Lower leg skin (tissue), 4 donors: ENCODE results near the gene TRIM22. TPM values are rescaled to one million over a fixed set of nuclear protein-coding genes. Genes with fewer than 3 reads are reported as not detected.

Experiments used
- DNase-seq, 2 donors: peaks; one replicate each; pipeline ENCODE4 v3.0.0-alpha.2; 2019; ENCODE audit warnings: low spot score in 2 of 2
- H3K4me3 ChIP-seq: fragments of 200-600 bp; sonication (generic); 2 replicates; pipeline ENCODE4 v1.5.1; 2017; ENCODE audit warnings: mild to moderate bottlenecking, low read depth; ENCODE audit not compliant: poor library complexity, severe bottlenecking
- CTCF ChIP-seq, 3 donors: fragments of 450-650 bp; IDR thresholded peaks; one replicate each; pipeline ENCODE4 v1.5.1; 2016; ENCODE audit warnings: antibody characterized with exemption in 3 of 3, mild to moderate bottlenecking in 3 of 3, moderate library complexity in 2 of 3
- POLR2A ChIP-seq, 2 donors: fragments of 450-650 bp; IDR thresholded peaks; one replicate each; pipeline ENCODE4 v1.6.1; 2016 to 2017; ENCODE audit warnings: antibody characterized with exemption in 2 of 2, mild to moderate bottlenecking in 1 of 2, moderate library complexity in 1 of 2
- WGBS, 2 donors: methylation state at CpG; one replicate each; pipeline ENCODE4 v1.1.5; 2018; 5-methylcytosine and 5-hydroxymethylcytosine counted together
- intact Hi-C: fragments of 100-400 bp; cut with DNase I; formaldehyde crosslinking; loops from one replicate; pipeline ENCODE4 v1.15.0; 2023; ENCODE audit warnings: low total_unique reads
- total RNA-seq, 4 donors: library from RNA; depleted of rRNA; stranded (reverse); fragments of >200 nt; gene quantifications; one replicate each; pipeline ENCODE4 v1.1.0, GENCODE V29; 2016

The TRIM22 gene
- total RNA-seq, 4 donors from 2014 or later: 5.9 to 12.5 (median 9.2) TPM

GRCh38 chr11:5722622-5723021 lies 33.0 kb downstream of the TRIM22 start:
- TF ChIP-seq POLR2A (IDR thresholded peaks at IDR 0.05) (no peak), CTCF (IDR thresholded peaks at IDR 0.05) (no peak)
- intact Hi-C loops: no loop called here
- DNase-seq: no peak
- no peak overlapping the region for H3K4me3 ChIP-seq
- WGBS, 2 donors: 65 to 73% methylated on average over 2 of the region's 2 CpGs

DNA sequence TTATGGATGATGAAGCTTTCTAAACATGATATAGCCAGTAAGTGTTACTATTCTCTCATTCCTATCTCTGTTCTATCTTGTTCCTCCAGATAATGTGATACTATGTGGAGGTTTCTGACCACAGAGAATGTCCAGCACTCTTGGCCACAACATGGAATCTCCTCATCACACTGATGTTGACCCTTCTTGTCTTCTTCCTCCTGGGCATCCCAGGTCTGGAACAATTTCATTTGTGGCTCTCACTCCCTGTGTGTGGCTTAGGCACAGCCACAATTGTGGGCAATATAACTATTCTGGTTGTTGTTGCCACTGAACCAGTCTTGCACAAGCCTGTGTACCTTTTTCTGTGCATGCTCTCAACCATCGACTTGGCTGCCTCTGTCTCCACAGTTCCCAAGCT lies 36.8 kb downstream of the TRIM22 start:
- 92 to 95% methylated on average over 1 of the region's 1 CpG for WGBS, 2 donors
- intact Hi-C loops: no loop called here
- TF ChIP-seq POLR2A (IDR thresholded peaks at IDR 0.05) (no peak), CTCF (IDR thresholded peaks at IDR 0.05) (no peak)
- DNase-seq: no peak
- no peak overlapping the region for H3K4me3 ChIP-seq

GRCh38 chr11:5727691-5728090 lies 38.1 kb downstream of the TRIM22 start:
- no peak for DNase-seq
- intact Hi-C loops: no loop called here
- TF ChIP-seq CTCF (IDR thresholded peaks at IDR 0.05) (no peak), POLR2A (IDR thresholded peaks at IDR 0.05) (no peak)
- 93 to 95% methylated on average over 1 of the region's 1 CpG for WGBS, 2 donors
- no peak overlapping the region for H3K4me3 ChIP-seq

- TF ChIP-seq CTCF (IDR thresholded peaks at IDR 0.05) (no peak), POLR2A (IDR thresholded peaks at IDR 0.05) (no peak)
- WGBS, 2 donors: 70% methylated on average over 1 of the region's 1 CpG
- no peak within 1 kb of the TSS for H3K4me3 ChIP-seq
- intact Hi-C loops: no loop called here
- no peak for DNase-seq
Observed at GRCh38 chr11:5736396-5736795, 46.8 kb downstream of the TRIM22 start, which contains the start of gene OR56B1. TSS of gene OR56B1 (plus strand) at chr11:5736448. CDS start at chr11:5736517, 69 bp downstream.

- no peak overlapping the region for H3K4me3 ChIP-seq
- intact Hi-C loops: no loop called here
- TF ChIP-seq CTCF (IDR thresholded peaks at IDR 0.05): no peak
- no peak for TF ChIP-seq POLR2A (IDR thresholded peaks at IDR 0.05)
- no peak for DNase-seq
Observed at GRCh38 chr11:5737091-5737490, 47.5 kb downstream of the TRIM22 start.

DNA sequence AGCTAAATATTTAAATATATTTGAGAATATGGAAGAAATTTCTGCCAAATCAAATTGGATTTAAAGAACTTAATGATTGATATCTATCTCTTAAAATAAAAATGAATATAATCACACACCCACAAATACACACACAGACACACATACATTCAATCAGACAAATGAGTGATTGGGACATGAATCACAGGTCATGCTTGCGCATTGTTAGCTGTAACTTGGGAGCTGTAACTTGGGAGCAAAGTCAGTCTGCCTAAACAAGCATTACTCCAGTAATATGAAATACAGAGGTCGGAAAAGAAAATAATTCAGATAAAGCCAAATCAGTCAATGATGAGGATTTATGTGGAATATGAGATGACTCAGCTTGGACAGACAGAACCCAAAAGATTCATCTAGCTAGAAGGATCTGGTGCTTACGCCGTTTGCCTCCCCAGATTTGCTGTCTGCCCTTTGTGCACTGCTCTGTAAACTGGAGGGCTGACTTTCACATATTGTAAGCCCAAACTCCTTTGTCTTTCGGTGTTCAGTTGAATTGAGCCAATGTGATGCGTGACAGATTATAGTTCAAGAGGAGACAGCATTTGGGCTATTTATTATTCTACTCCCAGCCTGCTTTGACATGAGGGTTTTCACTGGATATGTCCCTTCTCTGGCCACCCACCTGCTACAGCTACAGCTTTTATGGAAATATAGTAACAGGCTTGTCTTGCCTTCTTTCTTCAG lies 48.2 kb downstream of the TRIM22 start:
- TF ChIP-seq POLR2A (IDR thresholded peaks at IDR 0.05) (no peak), CTCF (IDR thresholded peaks at IDR 0.05) (no peak)
- no peak overlapping the region for H3K4me3 ChIP-seq
- no peak for DNase-seq
- intact Hi-C loops: no loop called here
- 83 to 89% methylated on average over 6 of the region's 6 CpGs for WGBS, 2 donors
